Neuron (in vitro differentiated cells): Measurements from ENCODE around the gene RNF130.
"Not testable (repeated sequence)": the region's sequence is repeated elsewhere in the genome, so short reads cannot be mapped to it uniquely, and the experiment has no call there.

Source experiments
- H2AFZ ChIP-seq: one replicate; pipeline ENCODE4 v1.6.1; 2013; ENCODE audit warnings: low read depth, mild to moderate bottlenecking, inconsistent platforms, low read length, moderate library complexity
- H3K27me3 ChIP-seq: one replicate; pipeline ENCODE4 v1.6.1; 2013; ENCODE audit warnings: low read length; ENCODE audit not compliant: insufficient read depth
- H3K36me3 ChIP-seq: one replicate; pipeline ENCODE4 v1.6.1; 2013; ENCODE audit warnings: low read length; ENCODE audit not compliant: insufficient read depth
- H3K4me1 ChIP-seq: one replicate; pipeline ENCODE4 v1.6.1; 2013; ENCODE audit warnings: low read length; ENCODE audit not compliant: insufficient read depth
- H3K4me3 ChIP-seq: 2 replicates; pipeline ENCODE4 v1.5.1; 2013; ENCODE audit warnings: mild to moderate bottlenecking, low read length, moderate library complexity
- H3K9me3 ChIP-seq: one replicate; pipeline ENCODE4 v1.6.1; 2013; ENCODE audit warnings: low read length

RNF130 gene

GRCh38 chr5:180026734-180027458 is 44.7 kb downstream of the RNF130 start:
- Histone ChIP-seq H3K36me3 (peaks cover 52% of the 10 kb centered on the region), H3K9me3 (peaks cover 12% of the 10 kb centered on the region), H3K4me3 (no peak overlapping the region), H2AFZ (no peak overlapping the region), H3K4me1 (peaks cover 32% of the 10 kb centered on the region), H3K27me3 (no peaks in the 10 kb centered on the region)

- H3K4me3 ChIP-seq: no peak overlapping the region
- no peaks in the 10 kb centered on the region for H3K27me3 ChIP-seq
- peaks cover 32% of the 10 kb centered on the region for H3K4me1 ChIP-seq
- peaks cover 13% of the 10 kb centered on the region for H3K9me3 ChIP-seq
- no peak overlapping the region for H2AFZ ChIP-seq
- H3K36me3 ChIP-seq: peaks cover 50% of the 10 kb centered on the region
Measured at GRCh38 chr5:180026320-180026719, 45.2 kb downstream of the RNF130 start.

- H3K36me3 ChIP-seq: peaks cover 65% of the 10 kb centered on the region
Measured at GRCh38 chr5:180021900-180022299, 49.7 kb downstream of the RNF130 start.

GRCh38 chr5:180020176-180020575 is 51.4 kb downstream of the RNF130 start:
- Histone ChIP-seq H3K4me1 (no peaks in the 10 kb centered on the region), H3K9me3 (peaks cover 32% of the 10 kb centered on the region), H3K36me3 (peaks cover 70% of the 10 kb centered on the region), H3K4me3 (no peak overlapping the region), H3K27me3 (no peaks in the 10 kb centered on the region), H2AFZ (no peak overlapping the region)

More at GRCh38 chr5:180021900-180022299, 49.7 kb downstream of the RNF130 start:
- Histone ChIP-seq H3K9me3 (peaks cover 29% of the 10 kb centered on the region), H2AFZ (no peak overlapping the region), H3K4me3 (no peak overlapping the region), H3K4me1 (peaks cover 9% of the 10 kb centered on the region), H3K27me3 (no peaks in the 10 kb centered on the region)

- Histone ChIP-seq H2AFZ (no peak overlapping the region), H3K4me1 (no peaks in the 10 kb centered on the region), H3K36me3 (peaks cover 69% of the 10 kb centered on the region), H3K9me3 (peaks cover 31% of the 10 kb centered on the region), H3K27me3 (no peaks in the 10 kb centered on the region), H3K4me3 (no peak overlapping the region)
Measured at GRCh38 chr5:180018347-180019060, 53.1 kb downstream of the RNF130 start.

GRCh38 chr5:180015523-180015922 is 56.0 kb downstream of the RNF130 start:
- H3K27me3 ChIP-seq, H3K4me1 ChIP-seq, H2AFZ ChIP-seq, H3K4me3 ChIP-seq: not testable (repeated sequence)
- peaks cover 18% of the 10 kb centered on the region for H3K9me3 ChIP-seq
- H3K36me3 ChIP-seq: peaks cover 78% of the 10 kb centered on the region

GRCh38 chr5:180013678-180014077 is 57.9 kb downstream of the RNF130 start:
- H3K4me3 ChIP-seq: no peak overlapping the region
- no peaks in the 10 kb centered on the region for H3K27me3 ChIP-seq
- H2AFZ ChIP-seq: no peak overlapping the region
- H3K36me3 ChIP-seq: peaks cover 73% of the 10 kb centered on the region
- peaks cover 6% of the 10 kb centered on the region for H3K9me3 ChIP-seq
- H3K4me1 ChIP-seq: no peaks in the 10 kb centered on the region

GRCh38 chr5:180012316-180012715 is 59.2 kb downstream of the RNF130 start:
- H3K4me1 ChIP-seq: no peaks in the 10 kb centered on the region
- H3K4me3 ChIP-seq: no peak overlapping the region
- H3K27me3 ChIP-seq: no peaks in the 10 kb centered on the region
- H3K36me3 ChIP-seq: peaks cover 66% of the 10 kb centered on the region
- H2AFZ ChIP-seq: no peak overlapping the region
- peaks cover 6% of the 10 kb centered on the region for H3K9me3 ChIP-seq

- Histone ChIP-seq H3K4me1 (no peaks in the 10 kb centered on the region), H3K27me3 (no peaks in the 10 kb centered on the region), H3K4me3 (no peak overlapping the region), H2AFZ (no peak overlapping the region), H3K9me3 (peaks cover 3% of the 10 kb centered on the region), H3K36me3 (peaks cover 63% of the 10 kb centered on the region)
Measured at GRCh38 chr5:180010636-180011035, 60.9 kb downstream of the RNF130 start.

GRCh38 chr5:180009581-180009980 is 62.0 kb downstream of the RNF130 start:
- H3K4me1 ChIP-seq: no peaks in the 10 kb centered on the region
- no peaks in the 10 kb centered on the region for H3K27me3 ChIP-seq
- H3K9me3 ChIP-seq: peaks cover 3% of the 10 kb centered on the region
- H3K4me3 ChIP-seq: no peak overlapping the region
- peaks cover 60% of the 10 kb centered on the region for H3K36me3 ChIP-seq
- no peak overlapping the region for H2AFZ ChIP-seq

GRCh38 chr5:180008433-180008832 is 63.1 kb downstream of the RNF130 start:
- Histone ChIP-seq H3K36me3 (peaks cover 52% of the 10 kb centered on the region), H3K4me1 (no peaks in the 10 kb centered on the region), H3K4me3 (no peak overlapping the region), H3K9me3 (peaks cover 2% of the 10 kb centered on the region), H2AFZ (no peak overlapping the region), H3K27me3 (no peaks in the 10 kb centered on the region)

GRCh38 chr5:180007582-180007981 is 64.0 kb downstream of the RNF130 start:
- H3K36me3 ChIP-seq: peaks cover 52% of the 10 kb centered on the region
- no peak overlapping the region for H3K4me3 ChIP-seq
- no peak overlapping the region for H2AFZ ChIP-seq
- peaks cover 6% of the 10 kb centered on the region for H3K9me3 ChIP-seq
- no peaks in the 10 kb centered on the region for H3K4me1 ChIP-seq
- no peaks in the 10 kb centered on the region for H3K27me3 ChIP-seq

GRCh38 chr5:180006141-180006540 is 65.4 kb downstream of the RNF130 start:
- H3K4me3 ChIP-seq: no peak overlapping the region
- H3K9me3 ChIP-seq: peaks cover 20% of the 10 kb centered on the region
- no peaks in the 10 kb centered on the region for H3K27me3 ChIP-seq
- no peaks in the 10 kb centered on the region for H3K4me1 ChIP-seq
- peaks cover 52% of the 10 kb centered on the region for H3K36me3 ChIP-seq
- no peak overlapping the region for H2AFZ ChIP-seq
